GM12801 (cell line): ENCODE data around the gene CAST.

ENCODE experiments used
- TF ChIP-seq, protein P1 (sequence below): IDR thresholded peaks from one replicate; pipeline ENCODE4 v1.5.1; 2011; ENCODE audit warnings: control low read depth; ENCODE audit not compliant: insufficient read length; ENCODE audit errors: extremely low read depth

Gene CAST

DNA sequence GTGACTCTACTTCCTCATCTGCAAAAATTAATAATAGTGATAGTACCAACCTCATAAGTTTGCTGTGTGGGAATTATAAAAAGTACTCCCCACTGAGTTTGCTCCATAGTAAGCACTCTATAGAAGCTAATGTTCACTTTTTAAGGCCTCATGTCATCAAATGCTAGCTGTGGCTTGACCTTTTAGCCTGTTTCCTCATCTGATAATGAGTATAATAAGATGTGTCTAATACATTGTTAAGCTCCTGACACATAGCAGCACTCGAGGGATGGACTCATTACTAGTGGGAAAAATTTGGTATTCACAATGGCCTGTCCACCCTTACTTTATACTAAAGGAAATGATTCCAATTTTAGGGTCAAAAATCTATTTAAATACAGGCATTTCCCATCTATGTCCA lies 26.1 kb upstream of the CAST start:
- TF ChIP-seq, protein P1, sequence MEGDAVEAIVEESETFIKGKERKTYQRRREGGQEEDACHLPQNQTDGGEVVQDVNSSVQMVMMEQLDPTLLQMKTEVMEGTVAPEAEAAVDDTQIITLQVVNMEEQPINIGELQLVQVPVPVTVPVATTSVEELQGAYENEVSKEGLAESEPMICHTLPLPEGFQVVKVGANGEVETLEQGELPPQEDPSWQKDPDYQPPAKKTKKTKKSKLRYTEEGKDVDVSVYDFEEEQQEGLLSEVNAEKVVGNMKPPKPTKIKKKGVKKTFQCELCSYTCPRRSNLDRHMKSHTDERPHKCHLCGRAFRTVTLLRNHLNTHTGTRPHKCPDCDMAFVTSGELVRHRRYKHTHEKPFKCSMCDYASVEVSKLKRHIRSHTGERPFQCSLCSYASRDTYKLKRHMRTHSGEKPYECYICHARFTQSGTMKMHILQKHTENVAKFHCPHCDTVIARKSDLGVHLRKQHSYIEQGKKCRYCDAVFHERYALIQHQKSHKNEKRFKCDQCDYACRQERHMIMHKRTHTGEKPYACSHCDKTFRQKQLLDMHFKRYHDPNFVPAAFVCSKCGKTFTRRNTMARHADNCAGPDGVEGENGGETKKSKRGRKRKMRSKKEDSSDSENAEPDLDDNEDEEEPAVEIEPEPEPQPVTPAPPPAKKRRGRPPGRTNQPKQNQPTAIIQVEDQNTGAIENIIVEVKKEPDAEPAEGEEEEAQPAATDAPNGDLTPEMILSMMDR = no peak

DNA sequence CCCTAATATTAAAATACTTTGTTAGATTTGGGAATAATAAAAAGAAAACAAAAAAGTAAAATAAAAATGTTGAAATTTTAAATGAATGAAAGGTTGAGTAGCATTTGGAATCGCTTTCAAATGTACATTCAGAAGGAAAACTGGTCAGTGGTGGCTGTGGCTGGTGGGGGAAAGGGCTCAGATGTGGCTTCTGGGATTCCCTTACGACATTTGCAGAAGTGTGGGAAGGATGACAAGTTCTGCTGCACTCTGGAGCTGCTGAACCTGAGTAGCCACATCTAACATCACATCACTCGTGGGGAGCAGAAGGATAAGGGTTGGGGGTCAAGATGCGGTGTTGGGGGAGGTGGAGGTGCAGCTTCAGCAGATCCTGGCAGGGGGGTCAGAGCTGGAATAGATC lies 25.6 kb upstream of the CAST start:
- TF ChIP-seq, protein P1 = no peak

DNA sequence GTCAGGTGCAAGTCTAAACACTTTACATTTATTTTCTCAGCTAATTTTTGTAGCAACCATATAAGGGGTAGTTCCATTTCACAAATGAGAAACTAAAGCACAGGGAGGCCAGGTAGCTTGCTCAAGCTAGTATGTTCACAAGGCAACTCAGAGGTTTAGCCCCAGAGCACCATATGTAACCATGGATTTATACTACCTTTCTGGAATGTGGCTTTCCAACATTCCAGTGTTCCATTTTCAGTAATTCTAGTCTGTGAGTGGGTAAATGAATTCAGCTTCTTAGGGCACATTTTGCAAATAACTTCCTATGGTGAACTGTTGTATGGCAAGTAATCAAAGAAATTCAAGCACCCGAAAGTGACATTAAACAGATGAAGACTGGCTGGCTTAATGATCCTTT lies 25.0 kb upstream of the CAST start:
- TF ChIP-seq, protein P1 = no peak

DNA sequence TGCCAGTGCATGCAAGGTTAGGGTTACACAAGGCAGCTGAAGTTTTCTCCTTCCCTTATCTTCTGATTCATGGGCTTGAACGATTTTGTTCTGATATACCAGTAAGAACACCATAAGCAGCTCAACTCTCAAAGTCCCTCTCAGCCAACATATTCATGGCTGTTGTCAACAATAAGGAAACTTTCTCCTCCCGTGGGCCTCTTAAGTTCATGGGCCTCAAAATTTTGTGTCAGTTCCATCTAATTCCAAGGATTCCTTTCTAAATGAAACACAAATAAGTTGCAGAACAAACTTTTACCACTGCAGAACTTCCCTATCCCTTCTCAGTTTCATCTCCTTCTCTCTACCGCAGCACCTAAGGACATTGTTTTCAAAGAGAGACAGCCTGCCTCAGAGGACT lies 23.6 kb upstream of the CAST start:
- TF ChIP-seq, protein P1 = no peak

DNA sequence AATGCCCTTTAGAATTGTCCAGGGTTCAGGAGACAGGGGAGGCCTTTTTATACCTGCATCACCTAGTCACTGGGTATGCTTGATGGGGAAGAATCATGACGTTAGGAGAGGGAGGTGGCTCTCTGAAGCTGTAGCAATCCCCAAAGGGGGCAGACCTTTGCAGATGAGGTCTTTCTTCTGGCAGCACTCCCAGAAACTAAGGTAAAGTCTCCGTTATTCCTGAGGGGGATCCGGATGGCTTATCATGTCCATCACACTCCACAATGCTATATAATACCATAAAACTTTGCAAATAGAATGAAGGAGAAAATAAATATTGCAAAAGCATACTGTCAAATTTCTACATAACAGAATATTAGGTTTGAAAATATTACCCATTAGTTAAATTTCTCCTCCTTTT lies 21.5 kb upstream of the CAST start:
- TF ChIP-seq, protein P1 = no peak

DNA sequence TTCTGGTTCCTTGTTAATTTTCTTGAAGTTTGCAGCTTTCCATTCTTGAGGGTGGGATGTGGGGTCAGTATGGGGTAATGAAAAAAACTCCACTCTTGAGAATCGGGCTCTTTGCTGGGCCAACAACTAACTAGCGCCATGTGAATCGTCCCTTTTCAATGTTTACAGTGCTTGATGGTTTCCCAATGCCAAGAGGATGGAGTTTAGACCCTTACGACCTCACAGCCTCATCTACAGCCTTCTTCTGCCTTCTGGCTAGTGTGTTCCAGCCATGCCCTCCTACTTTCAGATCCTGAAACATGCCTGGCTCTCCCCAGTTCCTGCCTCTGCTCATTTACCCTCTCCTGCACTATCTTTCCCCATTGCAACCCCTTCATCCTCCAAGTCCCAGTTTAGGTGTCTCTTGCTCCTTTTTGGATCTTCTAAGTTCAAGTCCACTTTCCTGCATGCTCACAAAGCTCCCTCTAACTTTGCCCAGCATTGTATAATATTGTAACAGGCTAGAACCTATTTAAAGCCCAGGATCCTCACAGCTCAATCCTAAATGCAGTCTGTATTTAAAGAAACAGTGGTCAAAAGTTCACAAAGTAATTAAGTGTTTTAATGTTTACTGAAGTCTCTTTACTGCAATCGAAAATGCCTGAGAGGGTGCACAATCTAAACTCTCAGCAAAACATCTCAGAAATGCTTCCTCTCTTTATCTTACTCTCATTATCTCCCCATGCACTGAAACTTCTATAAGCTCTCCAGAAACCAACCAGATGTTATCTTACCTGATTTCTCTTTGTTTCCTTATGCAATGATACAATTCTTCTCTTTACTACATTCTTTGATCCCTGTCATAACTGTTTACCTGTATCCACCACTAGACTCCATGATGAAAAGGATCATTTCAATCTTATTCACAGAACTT lies 20.6 kb upstream of the CAST start:
- TF ChIP-seq, protein P1 = no peak

DNA sequence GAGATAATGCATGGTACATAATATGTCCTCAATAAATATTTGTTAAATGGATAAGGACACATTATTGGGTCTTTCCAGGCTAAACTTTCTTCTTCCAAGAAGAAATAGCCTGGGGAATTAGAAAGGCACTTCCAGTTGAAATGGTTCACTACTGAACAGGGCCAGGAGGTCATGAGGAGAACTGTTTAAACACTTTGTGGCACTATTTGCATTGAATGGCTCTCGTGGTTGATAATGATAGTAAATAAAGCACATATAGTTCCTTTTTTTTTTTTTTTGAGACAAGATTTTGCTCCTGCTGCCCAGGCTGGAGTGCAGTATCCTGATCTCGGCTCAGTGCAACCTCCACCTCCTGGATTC lies 19.9 kb upstream of the CAST start:
- TF ChIP-seq, protein P1 = no peak
